DLD1 (cell line): ENCODE data around the gene KERA.

Experiments
- in situ Hi-C: cut with HindIII; loops from 2 replicates; pipeline ENCODE4 v1.10.0; 2017; ENCODE audit warnings: low sequenced_read_pairs

KERA gene

GRCh38 chr12:91017511-91018263 is 40.1 kb downstream of the KERA start:
- in situ Hi-C loops, result loop anchor here (25.0 kb wide), 1 partner anchor 320 kb away; no protein-coding TSS in a partner anchor

DNA sequence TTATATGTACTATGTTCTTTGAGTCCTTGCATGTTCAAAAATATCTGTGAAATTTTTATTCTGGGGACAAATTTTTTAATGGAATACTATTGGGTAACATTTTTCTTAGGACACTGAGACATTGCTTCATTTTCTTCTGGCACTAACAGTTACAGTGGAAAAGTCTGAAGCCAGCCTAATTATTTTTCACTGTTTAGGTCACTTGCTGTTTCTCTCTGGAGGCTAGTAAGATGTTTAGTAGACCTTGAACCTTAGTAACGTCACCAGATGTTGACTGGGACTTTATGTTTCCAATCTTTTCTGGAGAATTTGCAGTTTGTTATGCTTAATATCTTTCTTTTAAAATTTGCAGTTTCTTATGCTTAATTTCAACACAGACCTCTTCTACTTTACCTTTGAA is 40.8 kb downstream of the KERA start:
- in situ Hi-C loops, result loop anchor here (25.0 kb wide), 1 partner anchor 320 kb away; no protein-coding TSS in a partner anchor

- in situ Hi-C loops, result loop anchor here (25.0 kb wide), 1 partner anchor 328 kb away; no protein-coding TSS in a partner anchor
These were observed 48.4 kb downstream of the KERA start for GRCh38 chr12:91009319-91009950.

- in situ Hi-C loops, result loop anchor here (25.0 kb wide), 1 partner anchor 330 kb away; no protein-coding TSS in a partner anchor
These were observed 50.1 kb downstream of the KERA start for GRCh38 chr12:91007531-91008290.

- in situ Hi-C loops, result loop anchor here (25.0 kb wide), 1 partner anchor 332 kb away; no protein-coding TSS in a partner anchor
These were observed 53.0 kb downstream of the KERA start, which contains the start of gene EPYC for GRCh38 chr12:91004872-91005271. EPYC (minus strand) TSS chr12:91004972; CDS start chr12:91002565, 2,407 bp downstream.

- in situ Hi-C loops, result loop anchor here (25.0 kb wide), 1 partner anchor 334 kb away; no protein-coding TSS in a partner anchor
These were observed 54.1 kb downstream of the KERA start for GRCh38 chr12:91003737-91004136.

DNA sequence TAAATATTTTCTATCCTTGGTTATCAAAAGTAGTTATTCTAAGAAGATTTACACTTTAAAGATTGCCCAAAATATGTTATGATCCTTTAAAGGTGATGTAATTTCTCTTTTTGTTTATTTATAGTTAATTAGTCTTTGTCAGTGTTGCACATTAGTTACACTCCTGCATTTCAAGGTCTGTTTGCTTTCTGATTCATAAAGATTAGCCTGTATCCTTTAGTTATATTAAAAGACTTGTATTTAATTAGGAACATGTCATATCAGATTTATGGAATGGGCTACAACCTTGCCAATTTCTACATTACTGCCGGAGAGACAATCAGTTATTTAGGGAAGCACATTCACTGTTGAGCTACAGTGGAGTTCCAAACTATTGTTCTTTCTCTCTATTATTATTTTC is 56.5 kb downstream of the KERA start:
- in situ Hi-C loops, result loop anchor here (25.0 kb wide), 1 partner anchor 336 kb away; no protein-coding TSS in a partner anchor
